H1 (cell line): ENCODE results near the gene SBNO2. TPM values are rescaled to one million over a fixed set of nuclear protein-coding genes. Genes with fewer than 3 reads are reported as not detected.

Experiments used
- BACH1 ChIP-seq: IDR thresholded peaks from 2 replicates; pipeline ENCODE4 v1.6.1; 2012; ENCODE audit warnings: low read length, improper control_type of control experiment
- CHD2 ChIP-seq: IDR thresholded peaks from 2 replicates; pipeline ENCODE4 v1.6.1; 2012; ENCODE audit warnings: low read length, improper control_type of control experiment
- CREB1 ChIP-seq: IDR thresholded peaks from 2 replicates; pipeline ENCODE4 v1.6.1; 2012; ENCODE audit warnings: inconsistent platforms
- FOSL1 ChIP-seq: IDR thresholded peaks from 2 replicates; pipeline ENCODE4 v1.6.1; 2011; ENCODE audit warnings: mild to moderate bottlenecking, low read depth, low read length, moderate library complexity; ENCODE audit not compliant: insufficient read depth
- JUND ChIP-seq: IDR thresholded peaks from 2 replicates; pipeline ENCODE4 v1.6.1; 2011; ENCODE audit warnings: mild to moderate bottlenecking, improper control_type of control experiment, low read length
- NRF1 ChIP-seq: IDR thresholded peaks from 2 replicates; pipeline ENCODE4 v1.6.1; 2011; ENCODE audit warnings: mild to moderate bottlenecking, low read depth, low read length, improper control_type of control experiment
- POU5F1 ChIP-seq: IDR thresholded peaks from 2 replicates; pipeline ENCODE4 v1.6.1; 2011; ENCODE audit warnings: low read depth, mild to moderate bottlenecking, low read length, moderate library complexity
- RAD21 ChIP-seq, 2 experiments: IDR thresholded peaks in 1 of 2; conservative IDR thresholded peaks in 1 of 2; 2 replicates each; pipeline ENCODE4 v1.6.1; 2011; ENCODE audit warnings: low read depth in 2 of 2, low read length in 2 of 2, improper control_type of control experiment in 1 of 2, inconsistent platforms in 1 of 2, mild to moderate bottlenecking in 1 of 2, moderate library complexity in 1 of 2
- RBBP5 ChIP-seq: IDR thresholded peaks from 2 replicates; pipeline ENCODE4 v1.7.1; 2012; ENCODE audit warnings: low read depth, mild to moderate bottlenecking, inconsistent platforms, low read length, moderate library complexity, borderline replicate concordance
- SIN3A ChIP-seq, 2 experiments: IDR thresholded peaks in 1 of 2; conservative IDR thresholded peaks in 1 of 2; 2 replicates each; pipeline ENCODE4 v1.6.1; 2011 to 2012; ENCODE audit warnings: low read length in 2 of 2, improper control_type of control experiment in 1 of 2, low read depth in 1 of 2, mild to moderate bottlenecking in 1 of 2
- SP4 ChIP-seq: IDR thresholded peaks from 2 replicates; pipeline ENCODE4 v1.6.1; 2012; ENCODE audit warnings: low read length, inconsistent platforms
- polyA plus RNA-seq, 7 experiments: library from polyadenylated mRNA; depleted of rRNA in 3 of 7; stranded (reverse) in 5 of 7; unstranded in 2 of 7; fragments of >200 nt in 5 of 7; fragments of 200-250 nt in 2 of 7; gene quantifications; 1 replicate in 5 of 7; 2 replicates in 1 of 7; 4 replicates in 1 of 7; pipeline versions ENCODE4 v1.2.1 to v1.2.3, GENCODE V29; 2011 to 2013; ENCODE audit warnings: missing spikeins in 2 of 7, mixed read lengths in 2 of 7
- total RNA-seq: library from RNA; stranded (reverse); fragmentation: NEBNext Ultra II Directional; extraction: Animal tissue kit (Norgen Biotek cat#: 25700); gene quantifications from 2 replicates; pipeline ENCODE4 v1.2.1, GENCODE V29; 2021

SBNO2 gene
- total and polyA plus RNA-seq, 2 of the 8 experiments (the other 6 are each of a cell fraction or from before 2014, with no cell fraction given): 12.2 to 31.4 TPM

DNA sequence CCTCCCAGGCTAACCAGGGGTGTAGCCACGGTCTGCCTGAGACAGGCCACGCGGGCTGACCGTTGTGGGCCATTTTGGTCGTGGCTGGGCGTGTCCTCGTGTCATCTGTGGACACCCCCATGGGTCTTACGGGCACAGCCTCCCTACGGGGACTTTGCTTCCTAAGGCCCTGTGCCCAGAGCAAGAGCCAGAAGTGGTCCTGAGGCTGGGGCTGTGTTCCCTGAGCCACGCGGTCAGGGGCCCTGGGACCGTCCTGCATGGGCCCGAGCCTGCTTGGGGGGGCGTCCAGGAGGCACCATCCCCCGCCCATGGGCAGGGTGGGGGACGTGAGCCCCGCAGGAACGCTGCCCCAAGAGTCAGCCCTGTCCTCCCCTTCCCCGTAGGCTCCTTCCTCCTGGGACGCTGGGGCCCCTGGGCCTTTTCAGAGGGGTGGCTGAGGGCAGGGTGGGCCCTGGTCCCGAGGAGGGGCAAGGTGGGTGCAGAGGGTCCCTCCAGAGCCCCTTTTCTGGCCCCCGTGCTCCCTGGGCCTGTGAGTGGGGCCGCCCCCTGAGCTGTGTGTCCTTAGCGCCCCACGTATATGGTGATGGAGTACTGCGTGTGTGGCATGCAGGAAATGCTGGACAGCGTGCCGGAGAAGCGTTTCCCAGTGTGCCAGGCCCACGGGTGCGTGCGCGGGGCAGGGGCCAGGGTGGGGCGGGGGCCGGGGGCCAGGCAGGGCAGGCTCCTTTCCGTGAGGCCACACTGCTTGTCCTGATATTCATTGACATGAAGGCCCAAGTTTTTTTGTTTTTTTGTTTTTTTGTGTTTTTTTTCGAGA is 44.9 kb upstream of the SBNO2 start (continued):
- TF ChIP-seq CHD2: no peak
- no peak for TF ChIP-seq FOSL1
- TF ChIP-seq SP4: no peak
- no peak for TF ChIP-seq POU5F1
- TF ChIP-seq SIN3A (conservative IDR thresholded peaks at IDR 0.05 in 1 of 2, IDR thresholded peaks at IDR 0.05 in 1 of 2; ENCODE audit: low read depth in 1 of 2, low read length in 2 of 2): no peak
- TF ChIP-seq JUND: no peak
- no peak for TF ChIP-seq RAD21 (IDR thresholded peaks at IDR 0.05 in 1 of 2, conservative IDR thresholded peaks at IDR 0.05 in 1 of 2; ENCODE audit: low read depth in 2 of 2, low read length in 2 of 2)
- TF ChIP-seq CREB1: no peak
- TF ChIP-seq RBBP5: no peak
- no peak for TF ChIP-seq NRF1
- TF ChIP-seq BACH1: no peak
